Effector memory CD4-positive, alpha-beta T cell (primary cell): ENCODE measurements around the gene TMEM203.

ENCODE experiments used
- DNase-seq, 3 donors: peaks; one replicate each; pipeline ENCODE4 v3.0.0-alpha.2; 2020
- H3K27ac ChIP-seq: 2 replicates; pipeline ENCODE4 v1.7.0; 2013; ENCODE audit warnings: mild to moderate bottlenecking, low read length, moderate library complexity; ENCODE audit not compliant: insufficient read depth, poor library complexity, severe bottlenecking
- H3K27me3 ChIP-seq: replicated peaks from 2 replicates; pipeline ENCODE4 v1.7.0; 2013; ENCODE audit warnings: mild to moderate bottlenecking, low read length; ENCODE audit not compliant: insufficient read depth, control insufficient read depth, poor library complexity, severe bottlenecking
- H3K36me3 ChIP-seq: 2 replicates; pipeline ENCODE4 v1.7.0; 2013; ENCODE audit warnings: mild to moderate bottlenecking, low read length, moderate library complexity; ENCODE audit not compliant: control insufficient read depth, insufficient read depth
- H3K4me1 ChIP-seq: 2 replicates; pipeline ENCODE4 v1.7.0; 2013; ENCODE audit warnings: low read length, mild to moderate bottlenecking; ENCODE audit not compliant: control insufficient read depth, insufficient read depth, poor library complexity, severe bottlenecking
- H3K4me3 ChIP-seq: 2 replicates; pipeline ENCODE4 v1.7.0; 2013; ENCODE audit warnings: low read length, low read depth, mild to moderate bottlenecking; ENCODE audit not compliant: insufficient read depth, poor library complexity, severe bottlenecking
- H3K9me3 ChIP-seq: 2 replicates; pipeline ENCODE4 v1.7.0; 2013; ENCODE audit warnings: mild to moderate bottlenecking, low read length, moderate library complexity; ENCODE audit not compliant: control insufficient read depth

The TMEM203 gene

DNA sequence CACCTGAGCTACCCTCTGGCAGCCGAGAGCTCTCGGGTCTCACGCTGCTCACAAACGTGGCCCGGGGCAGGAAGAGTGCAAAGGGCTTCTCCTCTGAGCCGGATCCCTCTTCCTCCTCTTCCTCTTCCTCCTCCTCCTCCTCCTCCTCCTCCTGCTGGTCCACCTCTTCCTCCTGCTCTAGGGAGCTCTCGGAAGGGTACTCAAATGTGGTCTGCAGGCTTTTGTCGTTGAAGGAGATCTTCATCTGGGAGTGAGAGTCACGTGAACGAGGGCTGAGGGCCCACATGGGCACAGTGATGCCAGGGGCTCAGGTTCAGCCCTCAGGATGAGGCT lies 13.0 kb downstream of the TMEM203 start:
- peaks cover 20% of the 10 kb centered on the region for H3K4me1 ChIP-seq
- no peaks in the 10 kb centered on the region for H3K9me3 ChIP-seq
- H3K36me3 ChIP-seq: peaks cover 12% of the 10 kb centered on the region
- no peak overlapping the region for H3K4me3 ChIP-seq
- no peaks in the 10 kb centered on the region for H3K27me3 ChIP-seq
- DNase-seq: no peak
- H3K27ac ChIP-seq: no peak overlapping the region

GRCh38 chr9:137191691-137192447 lies 13.6 kb downstream of the TMEM203 start:
- Histone ChIP-seq H3K9me3 (no peaks in the 10 kb centered on the region), H3K4me3 (no peak overlapping the region), H3K27ac (no peak overlapping the region), H3K36me3 (peaks cover 12% of the 10 kb centered on the region), H3K4me1 (peaks cover 26% of the 10 kb centered on the region), H3K27me3 (no peaks in the 10 kb centered on the region)
- no peak for DNase-seq

GRCh38 chr9:137191245-137191644 lies 14.2 kb downstream of the TMEM203 start:
- peaks cover 12% of the 10 kb centered on the region for H3K36me3 ChIP-seq

DNA sequence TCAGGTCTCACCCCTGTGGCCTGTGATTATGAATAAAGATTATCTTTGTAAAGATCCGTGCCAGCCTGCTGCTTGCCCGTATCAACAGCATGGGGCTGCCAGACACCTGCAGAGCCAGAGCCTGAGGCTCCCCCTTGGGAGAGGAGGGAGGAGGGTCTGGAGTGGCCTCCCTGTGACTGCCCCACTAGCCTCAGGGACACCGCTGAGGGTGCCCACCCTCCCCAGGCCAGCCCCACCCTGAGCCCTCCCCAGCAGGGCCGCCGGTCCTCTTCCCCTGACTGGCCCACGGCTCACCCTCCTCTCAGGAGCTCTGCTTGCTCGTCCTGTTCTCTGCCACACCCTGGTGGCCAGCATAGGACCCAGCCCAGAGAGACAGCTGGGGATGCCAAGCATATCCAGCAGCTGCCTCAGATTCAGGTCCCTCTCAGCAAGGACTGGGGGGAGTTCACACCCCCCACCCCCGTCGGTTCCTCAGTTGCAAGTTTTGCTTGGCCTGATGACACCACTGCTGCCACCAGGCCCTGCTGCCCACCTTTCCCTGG lies 15.1 kb downstream of the TMEM203 start:
- no peak overlapping the region for H3K4me3 ChIP-seq
- no peak for DNase-seq
- peak overlapping the region; percentile 96 for H3K27ac ChIP-seq
- H3K27me3 ChIP-seq: no peaks in the 10 kb centered on the region
- H3K36me3 ChIP-seq: peaks cover 20% of the 10 kb centered on the region
- H3K4me1 ChIP-seq: peaks cover 37% of the 10 kb centered on the region
- no peaks in the 10 kb centered on the region for H3K9me3 ChIP-seq

More at GRCh38 chr9:137191245-137191644, 14.2 kb downstream of the TMEM203 start:
- H3K9me3 ChIP-seq: no peaks in the 10 kb centered on the region
- H3K27ac ChIP-seq: no peak overlapping the region
- no peak overlapping the region for H3K4me3 ChIP-seq
- H3K27me3 ChIP-seq: no peaks in the 10 kb centered on the region
- peaks cover 32% of the 10 kb centered on the region for H3K4me1 ChIP-seq
- no peak for DNase-seq

- H3K4me3 ChIP-seq: peak overlapping the region; percentile 88
- H3K27me3 ChIP-seq: no peaks in the 10 kb centered on the region
- peaks cover 27% of the 10 kb centered on the region for H3K36me3 ChIP-seq
These were observed 15.9 kb downstream of the TMEM203 start for GRCh38 chr9:137189297-137190295.

GRCh38 chr9:137188490-137189296 lies 16.8 kb downstream of the TMEM203 start, which contains the start of the genes ANAPC2 and SSNA1:
TSS of gene ANAPC2 (minus strand) at chr9:137188560. CDS start at chr9:137188532, 28 bp downstream.
TSS of gene SSNA1 (plus strand) at chr9:137188676. CDS start at chr9:137188727, 51 bp downstream.
- H3K27me3 ChIP-seq: no peaks in the 10 kb centered on the region
- H3K4me1 ChIP-seq: peaks cover 37% of the 10 kb centered on the region
- peaks cover 36% of the 10 kb centered on the region for H3K36me3 ChIP-seq
- H3K27ac ChIP-seq: peak within 1 kb of the TSS; percentile 96
- peak within 1 kb of the TSS; percentile 88 for H3K4me3 ChIP-seq
- H3K9me3 ChIP-seq: no peaks in the 10 kb centered on the region
- DNase-seq: peak; percentile 85 to 89 (median 88)

More at GRCh38 chr9:137189297-137190295, 15.9 kb downstream of the TMEM203 start:
- Histone ChIP-seq H3K9me3 (no peaks in the 10 kb centered on the region), H3K27ac (peak overlapping the region; percentile 96), H3K4me1 (peaks cover 37% of the 10 kb centered on the region)
- DNase-seq: no peak

GRCh38 chr9:137188086-137188489 lies 17.4 kb downstream of the TMEM203 start:
- Histone ChIP-seq H3K36me3 (peaks cover 42% of the 10 kb centered on the region), H3K9me3 (no peaks in the 10 kb centered on the region), H3K4me1 (peaks cover 37% of the 10 kb centered on the region)

GRCh38 chr9:137187386-137187785 lies 18.1 kb downstream of the TMEM203 start:
- Histone ChIP-seq H3K9me3 (no peaks in the 10 kb centered on the region), H3K4me3 (peak overlapping the region; percentile 88), H3K4me1 (peaks cover 37% of the 10 kb centered on the region), H3K36me3 (peaks cover 49% of the 10 kb centered on the region), H3K27me3 (no peaks in the 10 kb centered on the region), H3K27ac (no peak overlapping the region)
- DNase-seq: no peak

More at GRCh38 chr9:137188086-137188489, 17.4 kb downstream of the TMEM203 start:
- peak overlapping the region; percentile 88 for H3K4me3 ChIP-seq
- peak overlapping the region; percentile 96 for H3K27ac ChIP-seq
- DNase-seq: peak in 1 of 3 donors; percentile 2
- H3K27me3 ChIP-seq: no peaks in the 10 kb centered on the region

DNA sequence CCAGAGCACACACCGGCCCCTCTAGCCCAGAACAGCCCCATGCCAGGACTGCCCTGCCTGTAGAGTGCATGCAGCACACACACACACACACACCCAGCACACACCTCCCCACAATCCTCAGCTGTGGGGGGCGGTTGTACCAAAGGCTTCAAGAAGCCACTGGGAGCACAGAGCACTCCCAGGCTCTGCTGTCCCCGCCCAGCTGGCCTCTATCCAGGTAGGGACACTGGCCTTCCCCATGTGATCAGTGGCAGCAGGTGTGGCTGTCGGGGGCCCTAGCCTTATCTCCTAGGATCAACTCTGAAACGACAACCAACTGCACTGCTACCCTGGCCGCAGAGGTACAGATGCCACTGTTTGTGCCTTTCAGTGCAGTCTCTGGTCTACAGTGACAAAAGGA lies 19.1 kb downstream of the TMEM203 start:
- Histone ChIP-seq H3K27me3 (no peaks in the 10 kb centered on the region), H3K36me3 (peaks cover 55% of the 10 kb centered on the region), H3K4me3 (no peak overlapping the region), H3K9me3 (no peaks in the 10 kb centered on the region), H3K27ac (no peak overlapping the region), H3K4me1 (peaks cover 37% of the 10 kb centered on the region)
- no peak for DNase-seq
